H1 (cell line): ENCODE data around the gene CSNK1G3. TPM values are rescaled to one million over a fixed set of nuclear protein-coding genes. Genes with fewer than 3 reads are reported as not detected.

Experiments used
- BRCA1 ChIP-seq: IDR thresholded peaks from 2 replicates; pipeline ENCODE4 v1.6.1; 2012; ENCODE audit warnings: low read depth, low read length, improper control_type of control experiment
- CBX8 ChIP-seq: fragments of 300-800, 300-1000 bp; sonication (generic); IDR thresholded peaks from 2 replicates; pipeline ENCODE4 v1.7.1; 2016; ENCODE audit warnings: low read depth, low read length, borderline replicate concordance
- CTBP2 ChIP-seq: IDR thresholded peaks from 2 replicates; pipeline ENCODE4 v1.7.0; 2011; ENCODE audit warnings: borderline replicate concordance, mild to moderate bottlenecking, moderate library complexity, mixed read lengths, low read length; ENCODE audit not compliant: insufficient read depth, insufficient read length
- SIRT6 ChIP-seq: IDR thresholded peaks from one replicate; pipeline ENCODE4 v1.7.1; 2012; ENCODE audit warnings: low read length, inconsistent platforms
- SP4 ChIP-seq: IDR thresholded peaks from 2 replicates; pipeline ENCODE4 v1.6.1; 2012; ENCODE audit warnings: low read length, inconsistent platforms
- polyA plus RNA-seq, 7 experiments: library from polyadenylated mRNA; depleted of rRNA in 3 of 7; stranded (reverse) in 5 of 7; unstranded in 2 of 7; fragments of >200 nt in 5 of 7; fragments of 200-250 nt in 2 of 7; gene quantifications; 1 replicate in 5 of 7; 2 replicates in 1 of 7; 4 replicates in 1 of 7; pipeline versions ENCODE4 v1.2.1 to v1.2.3, GENCODE V29; 2011 to 2013; ENCODE audit warnings: missing spikeins in 2 of 7, mixed read lengths in 2 of 7
- total RNA-seq: library from RNA; stranded (reverse); fragmentation: NEBNext Ultra II Directional; extraction: Animal tissue kit (Norgen Biotek cat#: 25700); gene quantifications from 2 replicates; pipeline ENCODE4 v1.2.1, GENCODE V29; 2021
- TF ChIP-seq, protein P1 (sequence below): IDR thresholded peaks from 2 replicates; pipeline ENCODE4 v1.6.1; 2012; ENCODE audit warnings: low read length, inconsistent platforms

CSNK1G3 gene
- total and polyA plus RNA-seq, 2 of the 8 experiments (the other 6 are each of a cell fraction or from before 2014, with no cell fraction given), result 10.6 to 58.9 TPM

GRCh38 chr5:123628860-123629544, 117.0 kb downstream of the CSNK1G3 start (continued):
- TF ChIP-seq CBX8 (no peak), SP4 (no peak), SIRT6 (no peak), BRCA1 (no peak), CTBP2 (no peak)
- TF ChIP-seq, protein P1, sequence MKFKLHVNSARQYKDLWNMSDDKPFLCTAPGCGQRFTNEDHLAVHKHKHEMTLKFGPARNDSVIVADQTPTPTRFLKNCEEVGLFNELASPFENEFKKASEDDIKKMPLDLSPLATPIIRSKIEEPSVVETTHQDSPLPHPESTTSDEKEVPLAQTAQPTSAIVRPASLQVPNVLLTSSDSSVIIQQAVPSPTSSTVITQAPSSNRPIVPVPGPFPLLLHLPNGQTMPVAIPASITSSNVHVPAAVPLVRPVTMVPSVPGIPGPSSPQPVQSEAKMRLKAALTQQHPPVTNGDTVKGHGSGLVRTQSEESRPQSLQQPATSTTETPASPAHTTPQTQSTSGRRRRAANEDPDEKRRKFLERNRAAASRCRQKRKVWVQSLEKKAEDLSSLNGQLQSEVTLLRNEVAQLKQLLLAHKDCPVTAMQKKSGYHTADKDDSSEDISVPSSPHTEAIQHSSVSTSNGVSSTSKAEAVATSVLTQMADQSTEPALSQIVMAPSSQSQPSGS, result no peak
